ENCODE results near the gene FLT4.
"Not testable (repeated sequence)": the region's sequence is repeated elsewhere in the genome, so short reads cannot be mapped to it uniquely, and the experiment has no call there.

FLT4 gene

GRCh38 chr5:180649297-180650039 lies at the start of gene FLT4:
TSS of gene FLT4 (minus strand) at chr5:180649600. CDS start at chr5:180649545, 55 bp downstream.
- no peak for DNase-seq

- DNase-seq, result no peak
These were observed 49.6 kb upstream of the FLT4 start for GRCh38 chr5:180699042-180699441.

GRCh38 chr5:180696116-180696515 lies 46.7 kb upstream of the FLT4 start:
- no peak for DNase-seq

GRCh38 chr5:180692429-180692828 lies 43.0 kb upstream of the FLT4 start:
- DNase-seq, result no peak

DNA sequence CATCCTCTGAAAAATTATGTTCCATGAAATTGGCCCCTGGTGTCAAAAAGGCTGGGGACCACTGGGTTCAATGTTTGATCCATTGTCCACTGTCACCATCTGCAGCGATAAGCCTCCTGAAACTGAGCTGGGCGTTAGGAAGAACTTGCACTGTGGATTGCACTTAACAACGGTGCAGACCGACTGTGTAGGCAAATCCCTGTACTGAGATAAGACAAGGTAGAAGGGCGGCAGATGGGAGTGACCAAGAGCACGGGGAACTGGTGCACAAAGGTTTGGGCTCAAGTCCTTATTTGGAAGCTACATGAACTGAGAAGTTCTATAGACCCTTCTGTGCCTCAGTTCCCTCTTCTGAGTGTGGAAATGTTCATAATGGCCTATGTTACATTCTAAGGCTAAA lies 41.6 kb upstream of the FLT4 start:
- no peak for DNase-seq

DNA sequence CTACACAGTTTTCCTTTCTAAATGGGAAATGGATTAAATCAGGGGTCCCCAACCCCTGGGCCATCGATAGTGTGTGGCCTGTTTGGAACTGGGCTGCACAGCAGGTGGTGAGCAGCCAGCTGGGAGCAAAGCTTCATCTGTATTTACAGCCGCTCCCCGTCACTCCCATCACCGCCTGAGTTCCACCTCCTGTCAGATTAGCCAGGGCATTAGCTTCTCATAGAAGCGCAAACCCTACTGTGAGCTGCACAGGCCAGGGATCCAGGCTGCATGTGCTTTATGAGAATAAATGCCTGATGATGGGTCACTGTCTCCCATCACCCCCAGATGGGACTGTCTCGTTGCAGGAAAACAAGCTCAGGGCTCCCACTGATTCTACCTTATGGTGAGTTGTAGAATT lies 41.2 kb upstream of the FLT4 start:
- DNase-seq, result no peak

DNA sequence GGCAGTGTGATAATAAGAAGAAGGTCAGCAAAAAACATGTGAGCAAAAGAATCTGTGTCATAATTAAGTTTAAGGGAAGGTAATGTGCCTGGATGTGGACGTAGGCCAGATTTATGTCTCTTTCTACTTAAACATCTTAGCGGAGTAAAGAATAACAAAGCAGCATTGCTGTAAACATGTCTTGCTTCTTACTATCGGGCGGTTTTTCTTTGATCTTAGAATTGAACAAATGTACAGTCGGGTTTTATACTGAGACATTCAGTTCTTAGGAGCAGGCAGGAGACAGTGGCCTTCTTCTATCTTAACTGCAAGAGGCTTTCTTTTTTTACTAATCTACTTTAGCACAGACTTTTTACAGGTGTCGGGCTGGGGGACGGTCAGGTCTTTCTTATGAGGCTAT lies 40.4 kb upstream of the FLT4 start:
- no peak for DNase-seq

DNA sequence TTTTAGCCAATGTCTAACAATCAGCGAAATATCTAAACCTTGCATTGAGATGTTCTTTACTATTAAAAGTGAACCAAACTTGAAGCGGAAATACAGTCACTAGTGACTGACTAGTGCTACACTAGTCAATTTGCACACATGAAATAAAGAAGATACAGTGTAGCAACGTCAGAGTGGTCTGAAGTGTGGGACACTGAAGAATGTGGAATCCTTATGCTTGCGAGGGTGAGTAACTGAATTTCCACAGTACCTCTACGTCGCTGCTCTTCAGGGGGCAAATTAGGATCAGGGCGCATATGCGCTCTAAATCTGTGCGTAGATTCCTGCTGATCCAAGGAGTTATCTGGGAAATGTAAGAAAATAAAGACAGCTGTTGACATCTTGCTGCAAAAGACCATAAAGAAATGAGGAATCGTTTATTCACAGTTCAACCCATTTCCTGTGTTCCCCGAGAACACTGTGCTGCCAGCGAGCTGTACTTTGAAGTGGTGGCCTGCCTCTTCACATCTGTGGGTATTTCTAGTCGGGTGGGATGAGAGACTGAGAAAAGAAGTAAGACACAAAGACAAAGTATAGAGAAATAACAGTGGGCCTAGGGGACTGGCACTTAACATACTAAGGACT lies 39.8 kb upstream of the FLT4 start:
- DNase-seq, result no peak

- DNase-seq, result no peak
These were observed 39.1 kb upstream of the FLT4 start for GRCh38 chr5:180688330-180689070.

DNA sequence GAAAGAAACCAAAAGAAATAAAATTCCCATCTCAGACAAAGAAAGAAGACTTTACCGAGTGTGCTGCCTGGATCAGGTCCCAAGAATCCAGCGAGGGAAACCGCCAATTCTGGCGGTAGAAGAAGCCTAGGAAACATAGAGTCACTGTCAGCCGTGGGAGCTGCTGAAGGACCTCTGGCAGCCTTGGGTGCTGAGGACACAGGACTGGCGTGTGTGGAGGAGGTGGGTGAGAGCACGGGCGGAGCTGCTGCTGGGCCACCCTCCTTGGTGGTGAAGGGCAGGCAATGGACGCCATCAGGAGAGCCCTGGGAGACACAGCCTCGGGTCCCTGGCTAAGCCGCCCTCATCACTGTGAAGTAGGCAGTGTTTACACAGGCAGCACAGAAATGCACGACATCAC lies 37.4 kb upstream of the FLT4 start:
- DNase-seq, result not testable (repeated sequence)

DNA sequence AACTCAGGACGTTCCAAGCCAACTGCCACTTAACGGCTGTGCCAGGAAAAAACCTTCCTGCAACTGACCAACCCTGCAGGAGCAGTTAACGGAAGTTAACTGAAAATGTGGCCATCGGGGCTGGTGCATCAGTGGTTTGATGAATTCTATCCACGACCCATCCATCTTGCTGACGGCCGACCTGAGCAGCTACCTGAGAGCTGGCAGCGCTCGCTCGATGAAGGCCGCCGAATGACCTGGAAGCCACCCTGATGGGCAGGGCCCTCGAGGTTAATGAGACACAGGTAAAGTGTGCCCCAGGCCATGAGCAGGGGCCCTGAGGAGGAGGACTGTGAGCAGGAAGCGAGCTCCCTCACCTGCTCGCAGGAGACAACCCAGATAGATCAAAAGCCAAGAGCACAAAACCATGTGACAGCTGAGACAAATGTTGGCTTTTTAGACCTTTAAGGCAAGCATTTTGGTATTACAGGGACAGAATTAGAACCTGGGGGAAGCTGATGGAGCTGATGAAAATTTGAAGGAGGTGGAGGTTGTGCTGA lies 35.3 kb upstream of the FLT4 start:
- DNase-seq, result no peak

- no peak for DNase-seq
These were observed 34.0 kb upstream of the FLT4 start for GRCh38 chr5:180683220-180683922.

DNA sequence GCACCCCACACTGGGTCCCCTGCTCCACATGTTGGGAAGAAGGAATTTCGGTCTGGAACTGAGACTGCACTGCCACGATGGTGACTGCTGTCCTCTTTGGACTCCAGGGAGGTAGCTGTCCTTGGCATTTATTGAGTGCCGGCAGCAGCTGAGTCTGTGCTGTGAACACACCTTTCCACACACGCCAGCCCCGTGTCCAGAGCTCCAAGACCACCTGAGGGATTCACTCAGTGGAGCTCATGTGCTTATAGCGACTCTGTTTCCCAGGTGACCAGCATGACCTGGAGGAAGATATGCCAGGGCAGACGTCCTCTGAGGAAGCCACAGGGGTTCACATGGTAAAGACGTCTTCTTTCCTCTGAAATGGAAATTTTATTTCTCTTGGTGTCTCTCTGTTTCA lies 33.2 kb upstream of the FLT4 start:
- DNase-seq, result no peak

GRCh38 chr5:180682008-180682407 lies 32.6 kb upstream of the FLT4 start:
- DNase-seq, result not testable (repeated sequence)

- DNase-seq, result not testable (repeated sequence)
These were observed 28.9 kb upstream of the FLT4 start for GRCh38 chr5:180678319-180678718.

DNA sequence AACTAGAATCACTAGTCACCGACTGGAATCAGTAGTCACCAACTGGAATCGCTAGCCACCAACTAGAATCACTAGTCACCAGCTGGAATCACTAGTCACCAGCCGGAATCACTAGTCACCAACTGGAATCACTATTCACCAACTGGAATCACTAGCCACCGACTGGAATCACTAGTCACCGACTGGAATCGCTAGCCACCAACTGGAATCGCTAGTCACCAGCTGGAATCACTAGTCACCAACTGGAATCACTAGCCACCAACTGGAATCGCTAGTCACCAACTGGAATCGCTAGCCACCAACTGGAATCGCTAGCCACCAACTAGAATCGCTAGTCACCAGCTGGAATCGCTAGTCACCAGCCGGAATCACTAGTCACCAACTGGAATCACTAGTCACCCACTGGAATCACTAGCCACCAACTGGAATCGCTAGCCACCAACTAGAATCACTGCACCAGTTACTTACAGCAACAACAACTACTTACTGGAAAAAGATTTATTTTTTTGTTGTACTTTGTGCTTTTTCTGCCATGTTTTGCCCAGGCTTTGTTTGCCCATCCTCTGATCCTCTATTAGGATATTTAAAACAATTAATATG lies 25.7 kb upstream of the FLT4 start:
- no peak for DNase-seq

DNA sequence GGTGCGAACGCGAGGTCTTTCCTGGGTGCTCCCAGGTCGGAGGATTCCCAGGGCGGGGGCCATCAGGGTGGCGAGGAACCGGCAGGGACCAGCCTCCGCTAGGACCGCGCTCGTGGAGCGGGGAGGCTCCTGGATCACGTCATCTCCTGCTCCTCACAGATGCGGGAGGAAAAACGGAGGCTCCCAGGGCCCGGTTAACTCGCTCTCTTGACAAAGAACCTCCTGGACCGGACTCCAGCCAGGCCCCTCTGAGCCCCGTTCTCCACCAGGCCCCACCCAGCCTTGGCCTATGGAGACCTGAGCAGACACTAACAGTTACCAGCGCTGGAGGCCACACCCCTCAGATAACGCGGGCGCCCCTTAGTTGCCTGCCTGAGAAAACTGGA lies 24.7 kb upstream of the FLT4 start:
- not testable (repeated sequence) for DNase-seq

DNA sequence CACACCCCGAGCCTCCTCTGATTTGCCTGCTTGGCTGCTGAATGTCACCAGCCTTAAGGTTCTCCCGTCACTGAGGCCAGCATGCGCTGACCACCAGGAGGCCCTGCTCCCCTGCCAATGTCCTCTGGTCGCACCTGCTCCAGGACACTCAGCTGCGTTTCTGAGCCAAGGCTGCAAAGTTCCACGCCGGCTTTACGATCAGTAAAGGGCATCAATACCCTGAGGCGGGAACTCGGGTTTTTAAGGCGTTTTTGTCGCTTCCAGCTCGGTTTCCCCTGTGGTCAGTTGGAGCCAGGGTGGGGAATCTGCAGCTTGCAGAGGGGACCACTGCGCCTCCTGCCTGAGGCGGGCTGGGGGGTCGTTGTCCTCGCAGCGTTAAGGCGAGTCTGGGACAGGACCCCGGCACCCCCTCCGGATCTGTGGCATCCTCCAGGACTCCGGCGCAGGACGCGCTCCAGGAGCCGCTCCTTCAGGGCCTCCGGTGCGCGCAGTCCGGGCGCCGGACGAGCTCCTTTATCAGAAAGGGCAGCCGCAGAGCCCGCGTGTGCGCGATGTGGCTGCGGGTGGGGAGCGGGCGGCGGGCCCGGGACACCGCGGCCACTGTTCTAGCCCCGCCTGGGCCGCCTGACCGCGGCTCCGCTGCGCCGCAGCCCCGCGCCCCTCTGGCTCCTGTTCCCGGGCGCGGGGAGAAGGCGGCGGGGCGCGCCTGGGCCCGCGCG lies 24.1 kb upstream of the FLT4 start:
- DNase-seq, result no peak

GRCh38 chr5:180671958-180672524 lies 22.6 kb upstream of the FLT4 start:
- DNase-seq, result not testable (repeated sequence)

- DNase-seq, result peak; percentile 23
These were observed 21.4 kb upstream of the FLT4 start for GRCh38 chr5:180670586-180671359.

DNA sequence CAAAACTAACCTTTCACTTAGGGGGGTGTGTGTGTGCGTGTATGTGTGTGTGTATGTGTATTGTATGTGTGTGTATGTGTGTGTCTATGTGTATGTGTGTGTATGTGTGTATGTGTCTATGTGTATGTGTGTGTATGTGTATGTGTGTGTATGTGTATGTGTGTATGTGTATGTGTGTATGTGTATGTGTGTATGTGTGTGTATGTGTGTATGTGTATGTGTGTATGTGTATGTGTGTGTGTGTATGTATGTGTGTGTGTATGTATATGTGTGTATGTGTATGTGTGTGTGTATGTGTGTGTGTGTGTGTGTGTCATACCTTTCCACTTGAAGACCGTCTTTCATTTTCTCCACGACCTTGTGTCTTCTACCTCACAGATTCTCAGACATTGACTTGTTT lies 20.8 kb upstream of the FLT4 start:
- DNase-seq, result no peak

Measured in NCI-H226 (cell line).